HepG2 (cell line): ENCODE results near the gene ARHGAP35. TPM values are rescaled to one million over a fixed set of nuclear protein-coding genes. Genes with fewer than 3 reads are reported as not detected.
A peak's percentile ranks its signal among the peaks of the same experiment; 100 is the strongest.

Experiments
- DNMT1 ChIP-seq: sonication (generic); formaldehyde crosslinking; IDR thresholded peaks from 2 replicates; pipeline ENCODE4 v1.5.1; 2020; ENCODE audit warnings: mild to moderate bottlenecking, missing genetic modification reagents
- MED13 ChIP-seq: sonication (generic); formaldehyde crosslinking; IDR thresholded peaks from 2 replicates; pipeline ENCODE4 v1.5.0; 2020; ENCODE audit warnings: missing genetic modification reagents
- MYNN ChIP-seq: sonication (generic); formaldehyde crosslinking; IDR thresholded peaks from 2 replicates; pipeline ENCODE4 v1.4.0; 2020; ENCODE audit warnings: mild to moderate bottlenecking, low read depth, missing genetic modification reagents
- NR0B2 ChIP-seq: sonication (generic); formaldehyde crosslinking; IDR thresholded peaks from 2 replicates; pipeline ENCODE4 v1.4.0; 2020; ENCODE audit warnings: mild to moderate bottlenecking, missing genetic modification reagents
- PCBP2 ChIP-seq: fragments of 200-400 bp; formaldehyde crosslinking; optimal IDR thresholded peaks from 2 replicates; pipeline ENCODE3; 2018; ENCODE audit warnings: low read length, low read depth; ENCODE audit not compliant: poor library complexity, severe bottlenecking
- RFX3 ChIP-seq: IDR thresholded peaks from 2 replicates; pipeline ENCODE4 v1.6.1; 2016; ENCODE audit warnings: missing biosample characterization, missing genetic modification reagents
- SIX4 ChIP-seq: sonication (generic); formaldehyde crosslinking; IDR thresholded peaks from 2 replicates; pipeline ENCODE4 v1.4.0; 2020; ENCODE audit warnings: missing genetic modification reagents
- USF2 ChIP-seq, 2 experiments: sonication (generic) in 1 of 2; formaldehyde crosslinking in 1 of 2; IDR thresholded peaks; 2 replicates each; pipeline versions ENCODE4 v1.5.1 to v1.6.1; 2011 to 2020; ENCODE audit warnings: borderline replicate concordance in 1 of 2, low read depth in 1 of 2, low read length in 1 of 2, mild to moderate bottlenecking in 1 of 2, missing genetic modification reagents in 1 of 2, moderate library complexity in 1 of 2
- ZBTB37 ChIP-seq: sonication (generic); formaldehyde crosslinking; IDR thresholded peaks from 2 replicates; pipeline ENCODE4 v1.4.0; 2020; ENCODE audit warnings: mild to moderate bottlenecking, missing genetic modification reagents
- ZBTB38 ChIP-seq: sonication (generic); formaldehyde crosslinking; IDR thresholded peaks from 2 replicates; pipeline ENCODE4 v1.5.1; 2020; ENCODE audit warnings: mild to moderate bottlenecking, missing genetic modification reagents
- ZBTB40 ChIP-seq, 2 experiments: fragments of 450-650 bp in 1 of 2; sonication (generic) in 1 of 2; formaldehyde crosslinking in 1 of 2; IDR thresholded peaks; 2 replicates each; pipeline versions ENCODE4 v1.6.1 to v1.8.0; 2016 to 2022; ENCODE audit warnings: antibody characterized with exemption in 1 of 2, mild to moderate bottlenecking in 1 of 2, missing genetic modification reagents in 1 of 2
- ZNF550 ChIP-seq: sonication (generic); formaldehyde crosslinking; IDR thresholded peaks from 2 replicates; pipeline ENCODE4 v1.4.0; 2020; ENCODE audit warnings: mild to moderate bottlenecking, missing genetic modification reagents, borderline replicate concordance
- ZNF652 ChIP-seq: IDR thresholded peaks from 2 replicates; pipeline ENCODE4 v1.6.1; 2016; ENCODE audit warnings: low read depth, borderline replicate concordance
- ZNF816 ChIP-seq: sonication (generic); formaldehyde crosslinking; IDR thresholded peaks from 2 replicates; pipeline ENCODE4 v1.8.0; 2022; ENCODE audit warnings: missing genetic modification reagents, mild to moderate bottlenecking, borderline replicate concordance
- polyA plus RNA-seq, 8 experiments: library from polyadenylated mRNA; depleted of rRNA in 3 of 8; stranded (reverse) in 7 of 8; unstranded in 1 of 8; fragments of >200 nt; fragmentation: Illumina TruSeq in 4 of 8; extraction: Trizol in 4 of 8; gene quantifications; 2 replicates each; pipeline versions ENCODE4 v1.2.1 to v1.2.3, GENCODE V29; 2011 to 2016; ENCODE audit warnings: low read depth in 4 of 8, missing spikeins in 1 of 8, mixed read lengths in 1 of 8; ENCODE audit not compliant: insufficient read depth in 1 of 8
- total RNA-seq, 5 experiments: library from RNA; depleted of rRNA; stranded (reverse); fragments of >200 nt; fragmentation: Illumina TruSeq; extraction: Trizol; gene quantifications; 2 replicates each; pipeline ENCODE4 v1.2.3, GENCODE V29; 2016; ENCODE audit warnings: low read depth in 1 of 5

Gene ARHGAP35
- total and polyA plus RNA-seq, 2 of the 13 experiments (the other 11 are each of a cell fraction or from before 2014, with no cell fraction given) = 30.1 to 30.2 TPM

GRCh38 chr19:46856062-46857022 lies 4.5 kb upstream of the ARHGAP35 start (continued):
- TF ChIP-seq ZNF816 (CRISPR knock-in tag) (no peak), DNMT1 (no peak), PCBP2 (no peak), ZBTB40 (IDR thresholded peaks at IDR 0.05) (no peak), ZBTB40 (CRISPR knock-in tag; IDR thresholded peaks at IDR 0.05) (no peak), ZBTB38 (CRISPR knock-in tag) (peak; percentile 9; the same call in 1 of the 2 replicates), ZNF550 (CRISPR knock-in tag) (no peak), ZBTB37 (CRISPR knock-in tag) (no peak), USF2 (IDR thresholded peaks at IDR 0.05; ENCODE audit: low read depth, low read length) (no peak), USF2 (CRISPR knock-in tag; IDR thresholded peaks at IDR 0.05; ENCODE audit: borderline replicate concordance) (no peak), RFX3 (CRISPR knock-in tag) (no peak), SIX4 (CRISPR knock-in tag) (no peak), ZNF652 (CRISPR knock-in tag) (no peak), MYNN (CRISPR knock-in tag) (no peak), MED13 (CRISPR knock-in tag) (no peak), NR0B2 (CRISPR knock-in tag) (no peak)
